GM18507 (cell line): ENCODE results near the gene CLCC1.
"Not testable (repeated sequence)": the region's sequence is repeated elsewhere in the genome, so short reads cannot be mapped to it uniquely, and the experiment has no call there.

Experiments
- DNase-seq: peaks from one replicate; pipeline ENCODE4 v3.0.0; 2011; ENCODE audit warnings: low read depth; ENCODE audit not compliant: insufficient read length; ENCODE audit errors: extremely low spot score
- FAIRE-seq: peaks from 2 replicates; lab custom pipeline; 2011; peaks lifted over from hg19 to GRCh38; lab: Jason Lieb, UNC

The CLCC1 gene, protein sequence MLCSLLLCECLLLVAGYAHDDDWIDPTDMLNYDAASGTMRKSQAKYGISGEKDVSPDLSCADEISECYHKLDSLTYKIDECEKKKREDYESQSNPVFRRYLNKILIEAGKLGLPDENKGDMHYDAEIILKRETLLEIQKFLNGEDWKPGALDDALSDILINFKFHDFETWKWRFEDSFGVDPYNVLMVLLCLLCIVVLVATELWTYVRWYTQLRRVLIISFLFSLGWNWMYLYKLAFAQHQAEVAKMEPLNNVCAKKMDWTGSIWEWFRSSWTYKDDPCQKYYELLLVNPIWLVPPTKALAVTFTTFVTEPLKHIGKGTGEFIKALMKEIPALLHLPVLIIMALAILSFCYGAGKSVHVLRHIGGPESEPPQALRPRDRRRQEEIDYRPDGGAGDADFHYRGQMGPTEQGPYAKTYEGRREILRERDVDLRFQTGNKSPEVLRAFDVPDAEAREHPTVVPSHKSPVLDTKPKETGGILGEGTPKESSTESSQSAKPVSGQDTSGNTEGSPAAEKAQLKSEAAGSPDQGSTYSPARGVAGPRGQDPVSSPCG

GRCh38 chr1:108963052-108963686, at the start of gene CLCC1:
TSS of gene CLCC1 (minus strand) at chr1:108963484. CDS start at chr1:108950437, 13,047 bp downstream.
- DNase-seq (peak; percentile 85), FAIRE-seq (peak; percentile 94)

GRCh38 chr1:109011335-109011734, 48.1 kb upstream of the CLCC1 start:
- DNase-seq (no peak), FAIRE-seq (no peak)

- DNase-seq, FAIRE-seq: not testable (repeated sequence)
Observed at GRCh38 chr1:108996622-108997021, 33.3 kb upstream of the CLCC1 start.

- FAIRE-seq, result no peak
- DNase-seq, result no peak
Observed at GRCh38 chr1:108983114-108983513, 19.8 kb upstream of the CLCC1 start.

- FAIRE-seq (no peak), DNase-seq (no peak)
Observed at GRCh38 chr1:108976658-108977057, 13.4 kb upstream of the CLCC1 start.

DNA sequence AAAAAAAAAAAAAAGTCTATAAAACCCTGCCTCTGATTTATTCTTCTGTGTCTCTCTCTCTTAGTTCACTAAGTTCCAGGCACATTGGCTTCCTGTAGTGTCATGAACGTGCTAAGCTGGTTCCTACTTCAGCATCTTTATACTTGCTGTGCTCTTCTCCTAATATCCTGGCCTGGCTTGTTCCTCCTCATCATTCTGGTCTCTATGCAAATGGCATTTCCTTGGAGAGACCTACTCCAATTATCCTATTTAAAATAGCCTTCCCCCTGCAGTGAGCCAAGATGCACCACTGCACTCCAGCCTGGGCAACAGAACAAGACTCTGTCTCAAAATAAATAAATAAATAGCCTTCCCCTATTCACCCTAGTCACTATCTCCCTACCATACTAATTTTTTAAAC, 9.7 kb upstream of the CLCC1 start:
- no peak for DNase-seq
- FAIRE-seq, result no peak

- DNase-seq (no peak), FAIRE-seq (no peak)
Observed at GRCh38 chr1:108969346-108969745, 6.1 kb upstream of the CLCC1 start.

DNA sequence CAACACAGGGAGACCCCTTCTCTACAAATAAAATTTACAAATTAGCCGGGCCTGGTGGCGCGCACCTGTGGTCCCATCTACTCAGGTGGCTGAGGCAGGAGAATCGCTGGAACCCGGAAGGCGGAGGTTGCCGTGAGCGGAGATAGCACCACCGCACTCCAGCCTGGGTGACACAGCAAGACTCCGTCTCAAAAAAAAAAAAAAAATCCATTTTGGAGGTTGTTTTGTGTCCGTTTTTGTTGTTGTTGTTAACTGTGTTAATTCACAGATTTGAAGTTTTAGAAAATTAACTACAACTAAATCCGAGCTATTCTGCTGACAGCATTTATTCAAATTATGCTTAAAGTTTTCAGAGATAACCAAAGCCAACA, 618 bp downstream of the CLCC1 start:
- FAIRE-seq (peak; percentile 9), DNase-seq (no peak)

DNA sequence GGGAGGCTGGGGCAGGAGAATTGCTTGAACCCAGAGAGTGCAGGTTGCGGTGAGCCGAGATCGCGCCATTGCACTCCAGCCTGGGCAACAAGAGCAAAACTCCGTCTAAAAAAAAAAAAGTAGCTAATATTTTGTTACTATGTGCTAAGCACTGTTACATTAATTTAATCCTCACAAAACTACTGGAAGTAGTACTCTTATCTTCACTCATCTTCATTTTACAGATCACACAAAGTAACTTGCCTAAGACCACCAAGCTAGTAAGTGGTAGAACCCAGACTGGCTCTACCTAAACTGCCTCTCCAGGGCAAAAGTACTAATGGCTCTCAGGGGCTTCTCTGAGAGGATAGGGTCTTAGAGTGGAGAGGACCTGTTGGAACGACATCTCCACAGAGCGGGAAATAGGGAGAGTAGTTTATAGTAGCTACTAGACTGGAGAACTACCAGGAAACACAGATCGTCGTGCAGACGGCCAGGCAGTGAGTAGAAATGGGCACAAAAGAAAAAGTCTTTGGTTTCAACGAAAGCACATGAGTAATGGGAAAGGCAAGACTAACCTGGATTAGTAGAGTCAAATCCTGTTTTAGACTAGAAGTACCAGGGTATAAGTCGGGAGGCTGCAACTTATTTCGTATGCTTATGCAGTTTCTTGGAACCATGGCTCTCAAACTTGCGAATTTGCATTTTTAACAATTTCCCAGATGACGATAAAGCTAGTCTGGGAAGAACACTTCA, 1.4 kb downstream of the CLCC1 start:
- no peak for FAIRE-seq
- no peak for DNase-seq

- DNase-seq (peak; percentile 15), FAIRE-seq (peak; percentile 68)
Observed at GRCh38 chr1:108961198-108961597, 2.1 kb downstream of the CLCC1 start.

DNA sequence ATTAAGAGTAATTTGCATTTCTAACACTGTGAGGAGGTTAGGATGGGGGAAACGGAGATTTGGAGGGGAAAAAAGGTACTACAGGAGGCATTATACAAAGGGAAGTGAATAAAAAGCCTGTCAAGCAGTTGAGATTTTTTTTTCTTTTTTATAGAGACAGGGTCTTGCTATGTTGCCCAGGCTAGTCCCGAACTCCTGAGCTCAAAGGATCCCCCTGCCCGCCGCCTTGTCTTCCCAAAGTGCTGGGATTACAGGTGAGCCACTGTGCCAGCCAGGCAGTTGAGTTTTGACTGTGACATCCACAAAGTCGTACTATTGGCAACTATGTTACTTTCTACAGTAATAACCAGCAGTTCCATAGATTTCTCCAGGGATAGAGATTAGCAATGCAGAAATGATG, 2.6 kb downstream of the CLCC1 start:
- FAIRE-seq, result no peak

GRCh38 chr1:108957888-108958287, 5.4 kb downstream of the CLCC1 start:
- FAIRE-seq (no peak), DNase-seq (no peak)

More for the DNA sequence above, 2.6 kb downstream of the CLCC1 start:
- DNase-seq, result no peak

GRCh38 chr1:108955881-108956280, 7.4 kb downstream of the CLCC1 start:
- DNase-seq, result no peak
- no peak for FAIRE-seq

DNA sequence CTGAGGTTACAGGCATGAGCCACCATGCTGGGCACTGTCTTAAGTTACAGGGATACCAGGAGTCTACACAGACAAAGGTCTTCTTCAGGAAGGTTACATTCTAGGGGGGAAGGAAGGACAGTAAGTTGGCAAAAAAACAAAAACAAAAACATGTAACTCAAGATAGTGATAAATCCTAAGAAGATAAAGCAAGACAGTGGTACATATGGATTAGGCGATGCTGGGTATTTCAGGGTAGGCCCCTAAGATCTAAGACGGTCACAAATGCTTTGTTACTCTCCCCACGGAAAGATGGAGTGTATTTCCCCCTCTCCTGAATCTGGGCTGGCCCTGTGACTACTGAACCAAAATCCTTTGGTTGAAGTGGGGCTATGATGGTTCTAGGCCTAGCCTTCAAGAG, 8.2 kb downstream of the CLCC1 start:
- FAIRE-seq, result no peak
- no peak for DNase-seq

GRCh38 chr1:108953452-108953851, 9.8 kb downstream of the CLCC1 start:
- no peak for FAIRE-seq
- no peak for DNase-seq

DNA sequence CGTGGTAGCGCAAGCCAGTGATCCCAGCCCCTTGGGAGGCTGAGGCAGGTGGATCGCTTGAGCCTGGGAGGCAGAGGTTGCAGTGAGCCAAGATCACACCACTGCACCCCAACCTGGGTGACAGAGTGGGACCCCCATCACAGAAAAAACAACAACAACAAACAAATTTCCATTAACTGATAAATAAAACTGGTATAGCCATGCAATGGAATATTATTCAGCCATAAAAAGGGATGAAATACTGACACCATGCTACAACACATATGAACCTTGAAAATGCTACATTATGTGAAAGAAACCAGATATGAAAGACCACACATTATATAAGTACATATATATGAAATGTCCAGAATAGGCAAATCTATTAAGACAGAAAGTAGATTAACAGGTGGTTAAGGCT, 12.0 kb downstream of the CLCC1 start:
- DNase-seq, result no peak

DNA sequence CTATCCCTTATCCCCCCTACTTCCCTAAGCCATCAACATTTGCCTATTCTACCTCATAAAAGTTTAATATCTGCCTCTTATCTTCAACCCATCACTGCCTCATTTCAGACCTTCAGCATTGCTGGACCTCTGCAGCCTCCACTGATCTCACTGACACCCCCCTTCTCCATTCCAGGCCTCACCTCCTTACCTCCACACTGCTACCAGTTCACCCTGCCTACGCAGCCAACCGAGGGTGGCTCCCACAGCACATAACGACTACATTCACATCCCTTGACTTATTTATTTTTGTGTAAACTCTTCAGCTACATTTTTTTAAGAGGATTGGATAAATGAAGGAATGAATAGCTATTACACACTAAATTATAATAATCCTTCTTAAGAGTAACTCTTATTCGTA, 14.2 kb downstream of the CLCC1 start:
- DNase-seq (no peak), FAIRE-seq (no peak)

More for the DNA sequence above, 12.0 kb downstream of the CLCC1 start:
- FAIRE-seq, result no peak

GRCh38 chr1:108947871-108948525, 15.3 kb downstream of the CLCC1 start:
- FAIRE-seq, result no peak

GRCh38 chr1:108936170-108936569, 27.1 kb downstream of the CLCC1 start:
- no peak for DNase-seq
- no peak for FAIRE-seq

More at GRCh38 chr1:108947871-108948525, 15.3 kb downstream of the CLCC1 start:
- DNase-seq, result no peak

DNA sequence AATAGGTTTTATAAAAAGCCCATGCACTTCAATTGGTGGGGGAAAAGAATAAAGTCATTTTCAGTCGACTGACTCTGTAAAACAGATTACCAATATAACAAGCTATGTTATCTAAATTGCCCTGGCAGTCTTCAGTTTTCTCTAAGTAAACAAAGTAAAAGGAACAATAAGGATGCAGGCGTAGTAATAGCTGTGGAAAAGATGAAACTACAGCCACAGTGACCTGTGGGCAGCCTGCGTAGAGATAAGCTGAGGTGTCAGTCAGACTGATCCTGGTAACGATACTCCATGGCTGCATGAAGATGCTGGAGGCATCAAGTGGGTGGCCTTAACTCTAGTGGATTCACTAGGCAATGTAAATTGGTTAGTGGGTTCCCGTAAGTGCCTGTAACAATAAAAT, 29.3 kb downstream of the CLCC1 start:
- DNase-seq, result no peak
- no peak for FAIRE-seq
